ENCODE measurements around the gene NPPB.

GRCh38 chr1:11886986-11887665, 28.4 kb upstream of the NPPB start:
- TF ChIP-seq CTCF (IDR thresholded peaks at IDR 0.05; ENCODE audit: low read depth, low read length) (no peak), MAX (IDR thresholded peaks at IDR 0.05; ENCODE audit: low read depth, low read length) (no peak)
